GM21717 (cell line): ENCODE results near the gene DKK3.

ENCODE experiments used
- ATAC-seq: cut with Tn5 transposase; IDR thresholded peaks from one replicate; pipeline ENCODE4 v1.9.1; 2021; ENCODE audit warnings: mild to moderate bottlenecking, moderate library complexity; ENCODE audit not compliant: unreplicated experiment

Gene DKK3

DNA sequence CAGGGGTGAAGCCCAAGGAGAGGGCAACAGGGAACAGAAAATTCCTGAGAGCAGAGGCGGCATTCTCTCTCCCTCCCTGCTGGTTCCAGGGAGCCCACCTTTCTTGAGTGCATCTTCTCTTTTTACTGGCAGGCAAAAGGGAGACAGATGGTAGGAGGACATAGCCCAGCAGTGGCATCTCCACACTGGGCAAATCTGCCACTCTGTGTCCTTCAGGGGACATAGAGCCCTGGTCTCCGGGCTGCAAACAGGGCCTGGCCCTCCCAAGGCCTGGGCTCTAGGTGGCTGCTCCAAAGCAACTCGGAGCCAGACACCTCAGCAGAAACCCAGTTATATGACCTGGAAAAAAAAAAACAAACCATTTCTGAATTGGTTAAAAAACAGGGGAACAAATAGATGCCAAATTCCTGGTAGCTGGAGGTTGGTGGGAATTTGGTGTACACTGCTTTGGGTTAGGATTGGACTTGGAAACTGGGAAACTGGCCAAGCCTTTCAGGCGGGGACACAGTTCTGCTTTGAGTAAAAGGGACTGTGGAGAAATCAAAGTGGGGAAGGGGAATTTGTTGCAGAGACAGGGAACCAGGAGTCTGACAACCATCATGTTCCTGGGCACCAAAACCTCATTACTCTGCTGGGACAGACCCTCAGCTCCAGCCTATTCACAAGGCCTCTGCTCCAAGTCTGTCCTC lies 23.6 kb upstream of the DKK3 start:
- no peak for ATAC-seq

DNA sequence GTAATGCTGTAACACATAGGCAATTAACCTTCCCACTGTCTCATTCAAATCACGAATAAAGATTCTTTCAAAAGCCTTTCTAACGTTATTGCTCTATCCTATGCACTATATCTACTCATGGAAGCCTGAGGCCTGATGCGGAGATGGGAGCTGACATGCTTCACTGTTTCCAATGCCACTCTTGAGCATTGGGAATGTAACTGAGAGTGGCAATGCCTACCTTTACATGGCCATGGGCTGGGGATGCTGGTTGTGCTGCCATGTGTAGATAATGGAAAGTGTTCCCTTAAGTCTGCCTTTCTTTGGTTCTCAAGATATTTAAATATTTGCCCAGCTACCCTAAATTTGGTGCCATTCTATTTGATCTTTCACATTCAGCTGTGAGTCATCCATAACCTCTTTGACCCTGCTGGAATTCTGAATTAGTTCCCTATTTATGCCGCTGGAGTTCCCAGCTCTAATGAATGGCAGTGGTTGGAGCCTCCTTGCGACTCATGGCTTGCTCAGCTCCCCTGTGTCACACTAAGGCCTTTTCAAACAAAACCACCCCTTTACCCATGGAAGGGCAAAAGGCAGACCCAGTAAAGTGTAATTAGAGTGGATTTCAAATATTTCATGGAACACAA lies 21.4 kb upstream of the DKK3 start:
- ATAC-seq = no peak

DNA sequence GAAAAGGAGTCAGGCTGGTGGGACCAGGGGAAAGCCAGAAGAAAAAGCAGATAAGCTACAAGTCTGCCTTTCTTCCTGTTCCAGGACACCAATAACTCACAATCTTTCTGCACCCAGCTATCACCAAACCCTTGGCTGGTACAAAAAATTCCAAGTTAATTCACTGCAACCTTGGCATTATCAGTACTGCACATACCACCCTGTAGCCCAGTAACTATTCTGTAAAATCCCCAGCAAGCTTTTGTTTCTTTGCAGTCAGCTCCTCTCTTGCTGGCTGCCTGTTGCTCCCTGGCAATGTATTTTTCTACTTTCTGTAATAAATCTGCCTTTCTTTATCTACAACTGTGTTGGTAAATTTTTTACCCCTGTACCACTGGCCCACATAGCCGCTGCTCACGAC lies 20.7 kb upstream of the DKK3 start:
- ATAC-seq = no peak

DNA sequence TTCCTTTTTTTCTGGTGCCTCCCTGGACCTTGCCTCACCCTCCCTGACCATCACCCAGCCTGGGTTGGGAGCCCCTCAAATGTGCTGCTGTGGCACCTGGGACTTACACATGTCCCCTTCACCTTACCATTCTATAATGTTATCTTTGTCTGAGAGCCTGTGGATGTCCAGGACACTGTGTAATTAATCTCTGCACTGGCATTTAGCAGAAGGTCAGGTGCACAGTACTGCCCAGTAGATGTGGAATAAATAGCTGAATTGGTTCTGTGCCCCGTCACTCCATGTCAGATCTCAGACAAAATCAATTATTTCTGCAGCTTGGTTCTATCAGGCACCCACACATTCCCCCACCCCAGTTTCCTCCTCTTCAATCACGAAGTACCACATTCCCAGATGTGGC lies 19.9 kb upstream of the DKK3 start:
- ATAC-seq = no peak

DNA sequence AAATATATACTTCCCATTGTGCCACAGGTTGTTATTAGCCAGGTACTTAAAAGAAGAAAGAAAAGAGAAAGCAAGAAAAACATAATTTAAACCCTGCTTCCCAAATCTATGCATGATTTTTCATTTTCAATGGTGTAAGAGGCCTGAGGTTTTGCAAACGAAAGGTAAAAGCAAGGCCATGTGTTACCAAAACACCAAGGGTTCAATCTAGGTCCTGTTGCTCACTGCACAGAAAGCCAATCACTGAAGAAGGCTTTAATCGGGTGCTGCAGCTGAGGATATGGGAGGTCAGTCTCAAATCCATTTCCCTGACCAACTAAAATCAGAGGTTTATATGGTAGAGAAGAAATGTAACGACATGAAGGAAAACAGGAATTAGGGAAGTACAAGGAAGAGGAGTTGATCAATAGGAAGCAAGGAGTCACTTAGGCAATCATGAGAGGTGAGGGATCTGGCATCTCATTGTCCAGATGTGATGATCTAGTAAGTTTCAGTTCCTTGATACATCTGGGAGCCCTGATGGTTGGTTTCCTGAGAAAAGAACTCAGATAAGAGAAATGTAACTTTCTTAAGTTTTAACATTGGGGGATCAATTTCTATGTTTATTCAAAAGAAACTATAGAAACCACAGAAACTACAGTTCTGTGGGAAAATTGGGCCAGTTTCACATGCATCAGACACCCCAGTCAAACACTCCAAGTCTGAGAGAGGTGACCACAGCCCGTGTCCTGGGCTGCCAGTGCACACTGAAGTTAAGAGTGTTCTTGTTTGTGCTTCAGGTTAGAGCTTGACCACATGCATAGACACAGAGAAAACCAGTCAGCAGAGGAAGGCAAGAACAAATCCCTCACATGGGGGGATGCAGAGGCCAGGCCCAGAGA lies 18.1 kb upstream of the DKK3 start:
- no peak for ATAC-seq

DNA sequence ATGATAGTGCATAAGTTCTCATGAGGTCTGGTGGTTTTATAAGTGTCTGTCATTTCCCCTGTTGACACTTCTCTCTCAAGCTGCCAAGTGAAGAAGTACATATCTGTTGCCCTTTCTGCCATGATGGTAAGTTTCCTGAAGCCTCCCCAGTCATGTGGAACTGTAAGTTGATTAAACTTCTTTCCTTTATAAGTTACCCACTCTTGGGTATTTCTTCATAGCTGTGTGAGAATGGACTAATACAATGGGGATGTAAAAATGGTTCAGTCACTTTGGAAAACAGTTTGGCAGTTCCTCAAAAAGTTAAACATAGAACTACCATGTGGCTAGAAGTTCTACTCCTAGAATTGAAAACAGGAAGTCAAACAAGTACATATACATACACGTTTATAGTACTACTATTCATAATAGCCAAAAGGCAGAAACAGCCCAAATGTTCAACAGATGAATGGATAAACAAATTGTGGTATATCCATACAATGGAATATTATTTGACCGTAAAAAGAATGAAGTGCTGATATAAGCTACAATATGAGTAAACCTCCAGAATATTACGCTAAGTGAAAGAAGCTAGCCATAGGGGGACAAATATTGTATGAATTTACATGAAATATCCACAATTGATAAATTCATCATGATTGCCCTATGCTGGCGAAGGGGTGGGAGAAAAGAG lies 16.0 kb upstream of the DKK3 start:
- ATAC-seq = no peak

DNA sequence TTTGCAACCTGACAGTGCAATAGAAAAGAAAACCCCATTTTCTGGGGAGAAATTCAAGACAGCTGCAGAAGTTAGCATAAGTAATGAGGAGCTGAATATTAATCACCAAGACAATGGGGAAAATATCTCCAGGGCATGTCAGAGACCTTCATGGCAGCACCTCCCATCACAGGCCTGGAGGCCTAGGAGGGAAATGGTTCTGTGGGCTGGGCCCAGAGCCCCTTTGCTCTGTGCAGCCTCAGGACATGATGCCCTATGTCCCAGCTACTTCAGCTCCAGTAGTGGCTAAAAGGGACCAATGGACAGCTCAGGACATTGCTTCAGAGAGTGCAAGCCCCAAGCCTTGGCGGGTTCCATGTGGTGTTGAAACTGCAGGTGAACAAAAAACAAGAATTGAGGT lies 14.6 kb upstream of the DKK3 start:
- ATAC-seq = no peak

DNA sequence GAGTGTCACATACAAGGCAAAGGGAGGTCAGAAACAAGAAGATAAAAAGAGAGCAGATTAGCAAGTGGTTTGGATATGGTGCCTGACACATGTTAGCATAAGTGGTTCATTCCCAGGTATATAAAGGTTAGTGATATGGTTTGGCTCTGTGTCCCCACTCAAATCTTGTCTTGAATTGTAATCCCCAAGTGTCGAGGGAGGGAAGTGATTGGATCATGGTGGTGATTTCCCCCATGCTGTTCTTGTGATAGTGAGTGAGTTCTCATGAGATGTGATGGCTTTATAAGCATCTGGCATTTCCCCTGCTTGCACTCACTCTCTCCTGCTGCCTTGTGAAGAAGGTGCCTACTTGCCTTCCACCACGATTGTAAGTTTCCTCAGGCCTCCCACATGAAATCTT lies 12.1 kb upstream of the DKK3 start:
- ATAC-seq = no peak

- no peak for ATAC-seq
Measured at GRCh38 chr11:12019866-12020416, 11.5 kb upstream of the DKK3 start.

DNA sequence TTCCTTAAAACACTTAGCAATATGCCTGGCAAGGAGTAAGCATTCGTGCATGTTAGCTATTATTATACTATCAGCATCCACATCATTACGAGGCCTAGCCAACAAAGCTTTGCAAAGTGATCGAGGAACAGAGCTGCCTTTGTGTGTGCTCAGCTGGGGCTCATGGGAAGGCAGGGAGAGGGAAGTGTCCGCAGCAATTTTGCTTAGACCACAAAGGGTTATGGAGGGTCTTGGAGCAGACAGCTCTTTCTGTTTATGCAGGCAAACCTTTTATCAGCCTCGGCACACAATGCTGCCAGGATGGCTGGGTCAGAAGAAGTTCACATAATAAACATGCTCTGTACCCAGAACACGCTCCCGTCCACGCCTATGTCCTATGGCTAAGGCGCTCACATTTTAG lies 10.9 kb upstream of the DKK3 start:
- ATAC-seq = no peak

GRCh38 chr11:12017865-12018453 lies 9.5 kb upstream of the DKK3 start:
- no peak for ATAC-seq

- ATAC-seq = no peak
Measured at GRCh38 chr11:12017243-12017678, 8.8 kb upstream of the DKK3 start.

DNA sequence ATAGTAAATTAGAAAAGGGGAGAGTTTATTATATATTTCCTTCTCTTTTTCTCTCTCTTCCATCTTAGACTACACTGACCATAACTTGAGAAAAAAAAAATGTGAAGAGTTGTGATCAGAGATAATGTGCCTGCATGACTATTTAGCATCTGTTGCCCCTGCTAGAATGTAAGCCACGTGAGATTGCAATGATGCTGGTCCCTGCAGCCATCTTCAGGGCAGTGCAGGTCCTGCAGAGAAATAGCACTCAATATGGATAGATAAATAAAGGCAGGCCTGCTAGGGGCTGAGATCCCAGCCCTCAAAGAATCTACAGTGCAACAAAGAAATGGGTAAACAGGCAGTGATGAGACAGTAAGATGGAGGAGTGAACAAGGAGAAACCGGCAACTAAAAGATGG lies 7.8 kb upstream of the DKK3 start:
- no peak for ATAC-seq

- ATAC-seq = no peak
Measured at GRCh38 chr11:12015486-12015885, 7.1 kb upstream of the DKK3 start.

- ATAC-seq = no peak
Measured at GRCh38 chr11:12013781-12014180, 5.4 kb upstream of the DKK3 start.

DNA sequence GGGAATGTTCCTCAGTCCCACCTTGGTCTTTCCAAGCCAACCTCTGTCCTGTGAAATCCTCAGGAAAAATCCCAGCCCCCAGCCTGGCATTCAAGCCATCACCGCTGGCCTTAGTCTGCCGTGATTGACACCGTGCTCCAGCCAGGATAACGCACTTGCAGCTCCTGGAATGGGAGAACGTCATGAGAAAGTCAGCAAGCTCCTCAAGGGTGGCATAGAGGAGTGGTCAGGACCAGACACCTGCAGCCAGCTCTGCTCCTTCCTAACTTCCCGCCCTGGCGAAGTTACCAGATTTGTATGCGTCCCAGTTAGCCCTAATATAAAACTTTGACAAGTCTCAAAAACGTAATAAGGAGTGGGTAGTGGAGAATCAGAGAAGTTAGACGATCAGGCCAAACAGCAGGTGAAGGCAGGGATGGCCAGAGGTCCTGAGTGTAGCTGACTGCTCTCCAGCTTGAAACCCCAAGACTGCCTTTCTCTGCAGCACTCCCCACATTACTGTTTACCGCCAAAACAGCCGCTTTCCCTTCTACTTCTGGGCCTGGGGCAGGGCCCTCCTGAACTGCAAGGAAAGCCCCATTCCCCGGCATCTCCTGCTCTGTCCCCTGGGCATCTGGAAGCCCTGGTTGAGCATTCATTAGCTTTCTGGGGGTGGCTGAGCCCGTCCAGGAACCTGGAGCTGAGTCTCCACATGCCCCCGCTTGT lies 1.3 kb upstream of the DKK3 start:
- ATAC-seq = no peak

- ATAC-seq = no peak
Measured at GRCh38 chr11:12008790-12009616, 577 bp upstream of the DKK3 start.

DNA sequence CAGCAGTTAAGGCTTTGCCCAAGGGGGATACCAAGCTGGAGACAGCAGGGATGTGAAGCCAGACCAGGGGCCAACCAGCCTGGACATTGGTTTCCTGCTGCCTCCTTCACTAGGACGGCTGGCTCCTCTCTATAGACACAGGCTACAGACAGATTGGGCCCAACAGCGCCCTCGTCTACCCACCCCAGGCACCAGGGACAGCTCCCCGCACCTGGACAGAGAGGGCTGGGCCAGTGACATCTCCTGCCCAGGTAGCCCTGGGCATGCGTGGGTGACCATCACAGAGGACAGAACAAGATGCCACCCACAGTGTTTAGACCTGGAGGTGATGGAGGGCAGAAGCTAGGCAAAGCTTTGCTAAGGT lies 1.2 kb downstream of the DKK3 start:
- no peak for ATAC-seq

GRCh38 chr11:12006552-12007229 lies 1.7 kb downstream of the DKK3 start:
- no peak for ATAC-seq
